GM19452 (cell line): ENCODE data around the gene TAAR2.
"Not testable (repeated sequence)": the region's sequence is repeated elsewhere in the genome, so short reads cannot be mapped to it uniquely, and the experiment has no call there.

ENCODE experiments used
- ATAC-seq: cut with Tn5 transposase; IDR thresholded peaks from one replicate; pipeline ENCODE4 v1.9.1; 2021; ENCODE audit not compliant: unreplicated experiment

Gene TAAR2

GRCh38 chr6:132614554-132614953, 9.5 kb downstream of the TAAR2 start:
- ATAC-seq, result no peak

DNA sequence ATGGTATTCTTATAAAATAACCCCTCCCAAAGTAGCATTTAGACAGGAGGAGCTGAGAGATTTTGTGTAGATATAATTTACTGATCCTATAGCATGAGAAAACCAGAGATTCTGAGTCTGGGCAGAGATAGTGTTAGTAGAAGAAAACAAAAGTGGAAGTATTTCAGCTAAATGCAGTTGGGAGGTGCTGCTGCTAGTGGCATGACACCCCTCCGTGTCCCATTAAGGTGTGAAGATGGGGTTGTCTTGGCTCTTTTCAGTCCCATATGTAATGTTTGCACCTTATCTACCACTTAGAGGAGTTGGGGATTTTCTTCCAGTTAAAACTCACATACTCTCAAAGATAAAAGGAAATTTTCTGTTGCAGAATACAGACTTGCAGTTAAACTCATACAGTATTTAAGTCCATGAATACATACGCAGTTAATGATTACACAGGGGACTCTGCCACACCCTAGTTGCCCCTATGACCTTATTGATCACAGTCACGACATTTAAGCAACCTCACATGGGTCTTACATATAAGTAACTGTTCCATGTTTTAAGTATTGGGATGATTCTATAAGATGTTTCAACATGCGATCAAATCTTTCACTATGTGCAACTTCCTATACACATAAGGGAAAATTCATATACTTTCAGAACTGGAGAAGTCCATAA, 11.5 kb downstream of the TAAR2 start:
- ATAC-seq, result peak; percentile 57

- ATAC-seq, result no peak
Observed at GRCh38 chr6:132611616-132612015, 12.5 kb downstream of the TAAR2 start.

- ATAC-seq, result peak; percentile 78
Observed at GRCh38 chr6:132607544-132608233, 16.4 kb downstream of the TAAR2 start.

- no peak for ATAC-seq
Observed at GRCh38 chr6:132604635-132605152, 19.4 kb downstream of the TAAR2 start.

- ATAC-seq, result not testable (repeated sequence)
Observed at GRCh38 chr6:132600900-132601299, 23.2 kb downstream of the TAAR2 start.

DNA sequence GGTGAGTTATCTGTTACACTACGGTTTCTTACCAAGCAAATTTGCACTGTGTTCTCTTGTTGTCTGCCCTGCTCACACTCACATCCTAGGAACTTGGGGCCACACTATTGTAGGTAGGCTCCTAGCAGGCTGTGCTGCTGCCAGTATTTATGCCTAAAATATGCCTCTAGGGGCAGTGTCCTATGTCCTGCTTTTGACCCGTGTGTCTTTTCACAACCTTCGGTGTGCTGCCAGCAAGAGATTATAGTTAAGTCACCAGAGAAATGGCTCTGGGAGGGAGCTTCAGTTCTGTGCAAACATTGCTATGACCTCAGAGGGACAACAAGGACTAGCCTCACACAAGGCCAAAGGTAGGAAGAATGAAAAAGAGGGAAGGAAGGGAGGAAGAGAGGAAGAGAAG, 25.6 kb downstream of the TAAR2 start:
- ATAC-seq, result no peak

- no peak for ATAC-seq
Observed at GRCh38 chr6:132596201-132596600, 27.9 kb downstream of the TAAR2 start.

GRCh38 chr6:132592855-132593254, 31.2 kb downstream of the TAAR2 start:
- ATAC-seq, result no peak

- ATAC-seq, result no peak
Observed at GRCh38 chr6:132590362-132590761, 33.7 kb downstream of the TAAR2 start.

- no peak for ATAC-seq
Observed at GRCh38 chr6:132589454-132589853, 34.6 kb downstream of the TAAR2 start, which contains the start of gene TAAR5. TSS of gene TAAR5 (minus strand) at chr6:132589741. CDS start at chr6:132589686, 55 bp downstream.

- ATAC-seq, result no peak
Observed at GRCh38 chr6:132587424-132587823, 36.7 kb downstream of the TAAR2 start.

DNA sequence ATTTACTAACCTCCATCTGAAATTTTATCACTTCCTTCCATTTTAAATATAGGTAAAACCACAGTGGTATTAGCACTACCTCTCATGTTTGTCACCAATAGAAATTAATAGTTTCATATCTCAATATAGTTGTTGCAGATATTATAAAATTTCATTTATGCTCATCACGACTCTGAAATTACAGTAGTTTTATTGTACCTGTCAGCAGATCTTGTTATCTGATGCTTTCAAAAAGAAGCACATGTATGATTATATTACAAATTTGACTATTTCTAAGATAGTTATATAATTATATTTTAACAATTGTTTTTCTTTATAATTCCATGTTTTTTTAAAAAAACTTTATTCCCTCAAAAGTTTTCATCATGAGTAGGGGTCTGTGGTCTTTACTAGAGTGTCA, 39.4 kb downstream of the TAAR2 start:
- ATAC-seq, result no peak

GRCh38 chr6:132571774-132572173, 52.3 kb downstream of the TAAR2 start:
- no peak for ATAC-seq

GRCh38 chr6:132570221-132570777, 53.8 kb downstream of the TAAR2 start, which contains the start of gene TAAR6:
TSS of gene TAAR6 (plus strand) at chr6:132570322. CDS start at chr6:132570322, 0 bp downstream.
- no peak for ATAC-seq

GRCh38 chr6:132569170-132569569, 54.9 kb downstream of the TAAR2 start:
- no peak for ATAC-seq

GRCh38 chr6:132568611-132569010, 55.5 kb downstream of the TAAR2 start:
- ATAC-seq, result no peak

DNA sequence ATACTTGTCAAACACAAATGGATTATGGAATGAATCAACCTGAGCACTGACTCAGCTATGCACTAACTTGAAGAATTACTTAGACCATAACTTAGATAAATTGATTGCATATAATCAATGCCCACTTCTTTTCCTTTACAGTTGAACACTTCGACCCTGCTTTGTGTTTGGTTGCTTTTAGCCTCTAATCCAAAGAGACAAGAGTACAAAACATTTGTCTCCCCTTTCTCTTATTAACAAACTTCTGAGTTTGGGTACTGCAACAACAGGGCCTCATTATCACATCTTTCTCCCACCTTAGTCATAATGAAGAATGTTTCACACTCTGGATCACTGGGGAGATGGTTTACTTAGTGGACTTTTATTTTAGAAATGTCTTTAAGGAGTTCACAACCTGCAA, 56.5 kb downstream of the TAAR2 start:
- no peak for ATAC-seq
